Measurements from ENCODE around the gene REPS1.

The REPS1 gene

DNA sequence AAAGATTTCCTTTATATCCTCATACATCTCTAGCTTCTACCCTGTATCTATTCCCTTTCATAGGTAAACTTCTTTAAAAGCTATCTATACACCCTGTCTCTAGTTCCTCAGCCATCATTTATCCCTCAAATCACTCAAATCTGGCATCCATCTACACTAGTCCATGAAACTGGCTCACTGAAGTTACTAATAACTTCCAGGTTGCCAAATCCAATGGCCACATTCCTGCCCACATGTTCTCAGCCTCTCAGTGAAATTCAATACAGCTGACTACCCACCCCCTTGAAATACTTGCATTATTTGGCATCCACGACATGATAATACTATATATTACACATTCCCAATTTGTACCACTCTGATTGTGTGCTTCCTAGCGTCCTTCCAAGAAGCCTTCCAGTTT lies 8.7 kb downstream of the REPS1 start:
- no peak overlapping the region for H3K27ac ChIP-seq
- DNase-seq (ENCODE audit: low spot score) = no peak
- ChIA-PET CTCF (no interaction called here), POLR2A (ENCODE audit: low non-redundant PET) (no interaction called here)
- TF ChIP-seq CTCF (conservative IDR thresholded peaks at IDR 0.05; ENCODE audit: low read depth) = no peak

GRCh38 chr6:138978229-138978628 lies 9.8 kb downstream of the REPS1 start:
- no peak for DNase-seq (ENCODE audit: low spot score)
- no peak for TF ChIP-seq CTCF (conservative IDR thresholded peaks at IDR 0.05; ENCODE audit: low read depth)
- no peak overlapping the region for H3K27ac ChIP-seq
- ChIA-PET POLR2A (ENCODE audit: low non-redundant PET) (no interaction called here), CTCF (no interaction called here)

DNA sequence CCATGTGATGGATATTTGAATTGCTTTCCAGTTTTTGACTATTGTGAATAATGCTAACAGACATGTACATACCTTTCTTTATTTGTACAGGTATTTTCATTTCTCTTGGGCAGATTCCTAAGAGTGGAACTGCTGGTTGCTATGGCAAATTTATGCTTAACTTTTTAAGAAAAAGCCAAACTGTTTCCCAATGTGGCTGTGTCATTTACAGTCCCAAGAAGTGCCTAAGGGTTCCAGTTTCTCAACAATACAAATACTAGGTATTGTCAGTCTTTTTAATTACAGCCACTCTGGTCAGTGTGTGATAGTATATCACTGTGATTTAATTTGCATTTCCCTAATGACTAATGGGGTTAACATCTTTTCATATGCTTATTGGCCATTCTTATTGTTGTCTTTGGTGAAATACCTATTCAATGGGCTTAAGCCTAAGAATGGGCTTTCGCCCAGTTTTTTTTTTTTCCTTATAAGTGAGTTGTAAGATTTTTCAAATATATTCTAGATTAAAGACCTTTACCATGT lies 10.3 kb downstream of the REPS1 start:
- ChIA-PET CTCF (no interaction called here), POLR2A (ENCODE audit: low non-redundant PET) (no interaction called here)
- no peak for DNase-seq (ENCODE audit: low spot score)
- no peak for TF ChIP-seq CTCF (conservative IDR thresholded peaks at IDR 0.05; ENCODE audit: low read depth)
- H3K27ac ChIP-seq = no peak overlapping the region

DNA sequence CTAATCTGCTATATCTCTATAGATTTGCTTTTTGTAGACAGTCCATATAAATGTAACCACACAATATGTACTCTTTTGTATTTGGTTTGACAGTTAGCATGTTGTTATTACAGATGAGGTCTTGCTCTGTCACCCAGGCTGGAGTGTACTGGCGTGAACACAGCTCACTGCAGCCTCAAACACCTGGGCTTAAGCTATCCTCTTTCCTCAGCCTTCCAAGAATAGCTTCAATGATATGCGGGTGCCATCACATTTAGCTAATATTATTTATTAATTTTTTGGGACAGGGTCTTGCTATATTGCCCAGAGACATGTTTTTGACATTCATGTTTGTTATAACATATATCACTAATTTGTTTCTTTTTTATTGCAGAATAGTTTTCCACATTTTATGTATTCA lies 10.8 kb downstream of the REPS1 start:
- ChIA-PET CTCF (no interaction called here), POLR2A (ENCODE audit: low non-redundant PET) (no interaction called here)
- H3K27ac ChIP-seq = no peak overlapping the region
- no peak for TF ChIP-seq CTCF (conservative IDR thresholded peaks at IDR 0.05; ENCODE audit: low read depth)
- no peak for DNase-seq (ENCODE audit: low spot score)

DNA sequence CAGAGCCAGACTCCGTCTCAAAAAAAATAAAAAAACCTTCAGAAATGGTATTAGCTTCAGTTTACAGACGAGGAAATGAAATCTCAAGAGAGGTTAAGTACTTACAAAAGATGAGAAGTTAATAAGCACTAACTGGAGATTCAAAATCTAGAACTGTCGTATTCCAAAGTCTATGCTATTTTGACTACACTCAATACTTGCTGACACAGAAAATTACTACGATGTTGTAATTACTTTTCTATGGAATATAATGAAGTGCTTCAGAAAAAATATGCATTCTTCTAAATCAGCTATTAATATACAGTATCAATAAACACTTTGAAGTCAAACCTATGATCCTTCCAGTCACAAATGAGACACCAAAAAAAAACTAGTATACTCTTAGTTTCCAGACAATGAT lies 12.2 kb downstream of the REPS1 start:
- DNase-seq (ENCODE audit: low spot score) = no peak
- TF ChIP-seq CTCF (conservative IDR thresholded peaks at IDR 0.05; ENCODE audit: low read depth) = no peak
- H3K27ac ChIP-seq = no peak overlapping the region
- ChIA-PET POLR2A (ENCODE audit: low non-redundant PET) (no interaction called here), CTCF (no interaction called here)

GRCh38 chr6:138973466-138974153 lies 14.4 kb downstream of the REPS1 start:
- TF ChIP-seq CTCF (conservative IDR thresholded peaks at IDR 0.05; ENCODE audit: low read depth) = no peak
- H3K27ac ChIP-seq = no peak overlapping the region
- CTCF ChIA-PET = no interaction called here
- POLR2A ChIA-PET (ENCODE audit: low non-redundant PET) = no interaction called here
- no peak for DNase-seq (ENCODE audit: low spot score)
